ENCODE data around the gene NFE2L3.

- TF ChIP-seq POLR2A (IDR thresholded peaks at IDR 0.05): no peak
- TF ChIP-seq, protein P1, sequence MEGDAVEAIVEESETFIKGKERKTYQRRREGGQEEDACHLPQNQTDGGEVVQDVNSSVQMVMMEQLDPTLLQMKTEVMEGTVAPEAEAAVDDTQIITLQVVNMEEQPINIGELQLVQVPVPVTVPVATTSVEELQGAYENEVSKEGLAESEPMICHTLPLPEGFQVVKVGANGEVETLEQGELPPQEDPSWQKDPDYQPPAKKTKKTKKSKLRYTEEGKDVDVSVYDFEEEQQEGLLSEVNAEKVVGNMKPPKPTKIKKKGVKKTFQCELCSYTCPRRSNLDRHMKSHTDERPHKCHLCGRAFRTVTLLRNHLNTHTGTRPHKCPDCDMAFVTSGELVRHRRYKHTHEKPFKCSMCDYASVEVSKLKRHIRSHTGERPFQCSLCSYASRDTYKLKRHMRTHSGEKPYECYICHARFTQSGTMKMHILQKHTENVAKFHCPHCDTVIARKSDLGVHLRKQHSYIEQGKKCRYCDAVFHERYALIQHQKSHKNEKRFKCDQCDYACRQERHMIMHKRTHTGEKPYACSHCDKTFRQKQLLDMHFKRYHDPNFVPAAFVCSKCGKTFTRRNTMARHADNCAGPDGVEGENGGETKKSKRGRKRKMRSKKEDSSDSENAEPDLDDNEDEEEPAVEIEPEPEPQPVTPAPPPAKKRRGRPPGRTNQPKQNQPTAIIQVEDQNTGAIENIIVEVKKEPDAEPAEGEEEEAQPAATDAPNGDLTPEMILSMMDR (IDR thresholded peaks at IDR 0.05): peak; percentile 42 to 86 (median 76)
Observed at GRCh38 chr7:26198133-26198780, 46.3 kb downstream of the NFE2L3 start.

Data from esophagus squamous epithelium (tissue), 4 donors.